Bronchial epithelial cell (primary cell): ENCODE results near the gene MKNK2. TPM values are rescaled to one million over a fixed set of nuclear protein-coding genes. Genes with fewer than 3 reads are reported as not detected.

ENCODE experiments used
- DNase-seq: peaks from one replicate; pipeline ENCODE4 v3.0.0-alpha.2; 2010; ENCODE audit warnings: low read depth
- FAIRE-seq: peaks from 2 replicates; lab custom pipeline; 2011; peaks lifted over from hg19 to GRCh38; lab: Jason Lieb, UNC
- H3K27me3 ChIP-seq: 2 replicates; pipeline ENCODE4 v1.5.1; 2011; ENCODE audit warnings: low read length; ENCODE audit not compliant: control insufficient read depth, insufficient read depth
- H3K36me3 ChIP-seq: 2 replicates; pipeline ENCODE4 v1.5.1; 2011; ENCODE audit warnings: low read length; ENCODE audit not compliant: control insufficient read depth, insufficient read depth
- H3K4me3 ChIP-seq: 2 replicates; pipeline ENCODE4 v1.5.1; 2011; ENCODE audit warnings: mild to moderate bottlenecking, low read depth, low read length, control low read depth
- total RNA-seq: library from RNA; depleted of rRNA; stranded (reverse); fragments of >200 nt; gene quantifications from 2 replicates; pipeline ENCODE4 v1.2.1, GENCODE V29; 2014
- TF ChIP-seq, protein P1 (sequence below): IDR thresholded peaks from 2 replicates; pipeline ENCODE4 v1.5.1; 2011; ENCODE audit warnings: mild to moderate bottlenecking, moderate library complexity, low read length, control low read depth, inconsistent platforms; ENCODE audit not compliant: insufficient read depth, severe bottlenecking

The MKNK2 gene
- total RNA-seq, 1 donor from 2014 or later: 251 TPM

DNA sequence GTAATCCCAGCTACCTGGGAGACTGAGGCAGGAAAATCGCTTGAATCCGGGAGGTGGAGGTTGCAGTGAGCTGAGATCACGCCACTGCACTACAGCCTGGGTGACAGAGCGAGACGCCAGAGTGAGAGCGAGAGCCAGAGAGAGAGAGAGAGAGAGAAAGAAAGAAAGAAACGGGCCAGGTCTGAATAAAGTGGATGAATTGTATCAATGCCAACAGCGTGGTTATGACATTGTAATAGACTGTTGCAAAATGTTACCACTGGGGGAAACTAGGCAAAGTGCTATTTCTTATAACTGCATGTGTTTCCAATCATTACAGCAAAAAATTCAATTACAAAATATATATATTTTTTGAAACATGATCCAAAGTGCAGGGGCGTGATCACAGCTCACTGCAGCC is 23.7 kb downstream of the MKNK2 start:
- Histone ChIP-seq H3K27me3 (no peaks in the 10 kb centered on the region), H3K36me3 (no peaks in the 10 kb centered on the region), H3K4me3 (no peak overlapping the region)
- TF ChIP-seq, protein P1, sequence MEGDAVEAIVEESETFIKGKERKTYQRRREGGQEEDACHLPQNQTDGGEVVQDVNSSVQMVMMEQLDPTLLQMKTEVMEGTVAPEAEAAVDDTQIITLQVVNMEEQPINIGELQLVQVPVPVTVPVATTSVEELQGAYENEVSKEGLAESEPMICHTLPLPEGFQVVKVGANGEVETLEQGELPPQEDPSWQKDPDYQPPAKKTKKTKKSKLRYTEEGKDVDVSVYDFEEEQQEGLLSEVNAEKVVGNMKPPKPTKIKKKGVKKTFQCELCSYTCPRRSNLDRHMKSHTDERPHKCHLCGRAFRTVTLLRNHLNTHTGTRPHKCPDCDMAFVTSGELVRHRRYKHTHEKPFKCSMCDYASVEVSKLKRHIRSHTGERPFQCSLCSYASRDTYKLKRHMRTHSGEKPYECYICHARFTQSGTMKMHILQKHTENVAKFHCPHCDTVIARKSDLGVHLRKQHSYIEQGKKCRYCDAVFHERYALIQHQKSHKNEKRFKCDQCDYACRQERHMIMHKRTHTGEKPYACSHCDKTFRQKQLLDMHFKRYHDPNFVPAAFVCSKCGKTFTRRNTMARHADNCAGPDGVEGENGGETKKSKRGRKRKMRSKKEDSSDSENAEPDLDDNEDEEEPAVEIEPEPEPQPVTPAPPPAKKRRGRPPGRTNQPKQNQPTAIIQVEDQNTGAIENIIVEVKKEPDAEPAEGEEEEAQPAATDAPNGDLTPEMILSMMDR: no peak
- DNase-seq (no peak), FAIRE-seq (no peak)

DNA sequence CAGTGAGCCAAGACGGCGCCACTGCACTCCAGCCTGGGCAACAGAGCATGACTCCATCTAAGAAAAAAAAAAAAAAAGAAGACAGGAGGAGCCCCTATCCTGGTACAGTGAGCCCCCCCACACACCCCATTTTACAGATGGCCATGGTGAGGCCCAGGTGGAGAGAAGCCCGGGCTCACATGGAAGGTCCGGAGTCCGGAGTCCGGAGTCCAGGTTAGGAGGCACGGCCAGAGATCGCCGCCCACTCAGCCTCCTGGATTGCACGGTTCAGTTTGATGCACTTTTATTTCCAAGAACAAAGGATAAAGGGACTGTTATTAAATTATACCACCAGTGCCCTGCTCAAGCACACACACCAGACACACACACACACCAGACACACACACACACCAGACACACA is 24.3 kb downstream of the MKNK2 start:
- H3K36me3 ChIP-seq: no peaks in the 10 kb centered on the region
- H3K4me3 ChIP-seq: no peak overlapping the region
- FAIRE-seq (no peak), DNase-seq (no peak)
- TF ChIP-seq, protein P1: no peak
- no peaks in the 10 kb centered on the region for H3K27me3 ChIP-seq

DNA sequence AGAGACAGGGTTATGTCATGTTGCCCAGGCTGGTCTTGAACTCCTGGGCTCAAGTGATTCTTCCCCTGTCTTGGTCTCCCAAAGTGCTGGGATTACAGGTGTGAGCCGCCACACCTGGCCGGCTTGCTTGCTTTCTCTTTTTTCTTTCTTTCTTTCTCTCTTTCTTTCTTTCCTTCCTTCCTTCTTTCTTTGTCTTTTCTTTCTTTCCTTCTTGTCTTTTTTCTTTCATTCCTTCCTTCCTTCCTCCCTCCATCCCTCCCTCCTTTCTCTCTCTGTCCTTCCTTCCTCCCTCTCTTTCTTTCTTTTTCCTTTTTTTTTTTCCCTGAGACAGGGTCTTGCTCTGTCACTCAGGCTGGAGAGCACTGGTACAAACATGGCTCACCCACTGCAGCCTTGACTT is 28.8 kb downstream of the MKNK2 start:
- TF ChIP-seq, protein P1: no peak
- no peaks in the 10 kb centered on the region for H3K36me3 ChIP-seq
- H3K27me3 ChIP-seq: no peaks in the 10 kb centered on the region
- DNase-seq (no peak), FAIRE-seq (no peak)
- H3K4me3 ChIP-seq: no peak overlapping the region

DNA sequence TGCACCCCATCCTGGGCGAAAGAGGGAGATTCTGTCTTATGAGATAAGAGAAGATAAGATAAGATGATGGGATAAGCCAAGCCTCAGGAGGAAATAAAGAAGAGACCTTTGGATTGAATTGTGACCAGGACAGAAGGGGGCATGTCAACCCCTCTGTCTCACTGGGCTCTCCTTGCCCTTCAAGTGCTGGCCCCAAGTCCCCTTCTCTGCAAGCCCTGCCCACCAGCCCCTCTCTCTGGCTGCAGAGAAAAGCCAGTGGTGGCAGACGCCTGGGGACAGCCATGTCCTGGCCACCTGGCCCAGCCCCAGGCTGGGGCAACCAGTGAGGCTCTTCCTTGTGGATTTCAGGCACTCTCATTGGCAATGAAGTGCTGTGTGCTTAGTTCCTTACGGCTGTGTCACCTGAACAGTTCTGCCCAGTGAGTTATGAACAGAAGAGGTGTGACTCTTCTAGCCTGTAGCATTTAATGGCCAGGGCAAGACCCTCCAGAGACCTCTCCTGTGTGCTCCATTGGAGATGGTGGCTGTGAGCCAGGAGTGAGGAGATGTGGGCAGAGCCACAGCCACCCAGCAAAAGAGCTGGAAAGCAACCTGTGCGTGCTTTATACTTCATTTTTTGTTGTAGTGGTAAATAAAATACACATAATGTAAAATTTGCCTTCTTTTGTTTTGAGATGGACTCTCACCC is 29.4 kb downstream of the MKNK2 start:
- FAIRE-seq: no peak
- H3K27me3 ChIP-seq: no peaks in the 10 kb centered on the region
- no peak overlapping the region for H3K4me3 ChIP-seq
- no peaks in the 10 kb centered on the region for H3K36me3 ChIP-seq
- TF ChIP-seq, protein P1: no peak
- no peak for DNase-seq

DNA sequence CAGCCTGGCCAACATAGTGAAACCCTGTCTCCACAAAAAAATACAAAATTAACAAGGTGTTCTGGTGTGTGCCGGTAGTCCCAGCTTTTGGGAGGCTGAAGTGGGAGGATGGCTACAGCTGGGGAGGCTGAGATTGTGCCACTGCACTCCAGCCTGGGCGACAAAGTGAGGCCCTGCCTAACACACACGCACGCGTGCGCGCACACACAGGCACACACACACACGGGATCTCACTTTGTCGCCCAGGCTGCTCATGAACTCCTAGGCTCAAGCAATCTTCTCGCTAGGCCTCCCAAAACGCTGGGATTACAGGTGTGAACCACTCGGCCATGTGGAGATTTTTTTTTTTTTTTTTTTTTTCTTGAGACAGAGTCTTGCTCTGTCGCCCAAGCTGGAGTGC is 32.3 kb downstream of the MKNK2 start:
- Histone ChIP-seq H3K27me3 (no peaks in the 10 kb centered on the region), H3K36me3 (no peaks in the 10 kb centered on the region), H3K4me3 (no peak overlapping the region)
- TF ChIP-seq, protein P1: no peak
- DNase-seq: no peak
- FAIRE-seq: no peak
